ENCODE measurements around the gene PHB1.

Gene PHB1

GRCh38 chr17:49387498-49388289 is 27.0 kb downstream of the PHB1 start:
- no peak for FAIRE-seq
- DNase-seq (ENCODE audit: insufficient read length, low spot score) = no peak
- TF ChIP-seq POLR2A (IDR thresholded peaks at IDR 0.05; ENCODE audit: low read depth, low read length) = no peak

GRCh38 chr17:49386373-49386772 is 28.3 kb downstream of the PHB1 start:
- no peak for TF ChIP-seq POLR2A (IDR thresholded peaks at IDR 0.05; ENCODE audit: low read depth, low read length)
- FAIRE-seq (no peak), DNase-seq (ENCODE audit: insufficient read length, low spot score) (no peak)

- TF ChIP-seq POLR2A (IDR thresholded peaks at IDR 0.05; ENCODE audit: low read depth, low read length) = no peak
- FAIRE-seq (no peak), DNase-seq (ENCODE audit: insufficient read length, low spot score) (no peak)
Observed at GRCh38 chr17:49384951-49385350, 29.7 kb downstream of the PHB1 start.

- FAIRE-seq (no peak), DNase-seq (ENCODE audit: insufficient read length, low spot score) (no peak)
- no peak for TF ChIP-seq POLR2A (IDR thresholded peaks at IDR 0.05; ENCODE audit: low read depth, low read length)
Observed at GRCh38 chr17:49383060-49383459, 31.6 kb downstream of the PHB1 start.

- no peak for DNase-seq (ENCODE audit: insufficient read length, low spot score)
- no peak for TF ChIP-seq POLR2A (IDR thresholded peaks at IDR 0.05; ENCODE audit: low read depth, low read length)
- no peak for FAIRE-seq
Observed at GRCh38 chr17:49382556-49382955, 32.1 kb downstream of the PHB1 start.

- FAIRE-seq = no peak
- no peak for DNase-seq (ENCODE audit: insufficient read length, low spot score)
- TF ChIP-seq POLR2A (IDR thresholded peaks at IDR 0.05; ENCODE audit: low read depth, low read length) = no peak
Observed at GRCh38 chr17:49381793-49382192, 32.9 kb downstream of the PHB1 start.

GRCh38 chr17:49381033-49381432 is 33.6 kb downstream of the PHB1 start:
- DNase-seq (ENCODE audit: insufficient read length, low spot score) (no peak), FAIRE-seq (no peak)
- no peak for TF ChIP-seq POLR2A (IDR thresholded peaks at IDR 0.05; ENCODE audit: low read depth, low read length)

- no peak for FAIRE-seq
- no peak for TF ChIP-seq POLR2A (IDR thresholded peaks at IDR 0.05; ENCODE audit: low read depth, low read length)
Observed at GRCh38 chr17:49379926-49380325, 34.8 kb downstream of the PHB1 start.

GRCh38 chr17:49378311-49378710 is 36.4 kb downstream of the PHB1 start:
- no peak for FAIRE-seq
- DNase-seq (ENCODE audit: insufficient read length, low spot score) = no peak
- no peak for TF ChIP-seq POLR2A (IDR thresholded peaks at IDR 0.05; ENCODE audit: low read depth, low read length)

More at GRCh38 chr17:49379926-49380325, 34.8 kb downstream of the PHB1 start:
- DNase-seq (ENCODE audit: insufficient read length, low spot score) = no peak

- no peak for TF ChIP-seq POLR2A (IDR thresholded peaks at IDR 0.05; ENCODE audit: low read depth, low read length)
- DNase-seq (ENCODE audit: insufficient read length, low spot score) = no peak
- no peak for FAIRE-seq
Observed at GRCh38 chr17:49375544-49375943, 39.1 kb downstream of the PHB1 start.

GRCh38 chr17:49373115-49373514 is 41.6 kb downstream of the PHB1 start:
- no peak for DNase-seq (ENCODE audit: insufficient read length, low spot score)
- FAIRE-seq = no peak
- no peak for TF ChIP-seq POLR2A (IDR thresholded peaks at IDR 0.05; ENCODE audit: low read depth, low read length)

GRCh38 chr17:49372425-49372824 is 42.3 kb downstream of the PHB1 start:
- FAIRE-seq = no peak
- no peak for TF ChIP-seq POLR2A (IDR thresholded peaks at IDR 0.05; ENCODE audit: low read depth, low read length)
- no peak for DNase-seq (ENCODE audit: insufficient read length, low spot score)

- TF ChIP-seq POLR2A (IDR thresholded peaks at IDR 0.05; ENCODE audit: low read depth, low read length) = no peak
- no peak for FAIRE-seq
- DNase-seq (ENCODE audit: insufficient read length, low spot score) = no peak
Observed at GRCh38 chr17:49370971-49371834, 43.5 kb downstream of the PHB1 start.

- no peak for DNase-seq (ENCODE audit: insufficient read length, low spot score)
- no peak for TF ChIP-seq POLR2A (IDR thresholded peaks at IDR 0.05; ENCODE audit: low read depth, low read length)
- FAIRE-seq = no peak
Observed at GRCh38 chr17:49369760-49370159, 44.9 kb downstream of the PHB1 start.

GRCh38 chr17:49369089-49369488 is 45.6 kb downstream of the PHB1 start:
- DNase-seq (ENCODE audit: insufficient read length, low spot score) (no peak), FAIRE-seq (no peak)
- no peak for TF ChIP-seq POLR2A (IDR thresholded peaks at IDR 0.05; ENCODE audit: low read depth, low read length)

Measured in H54 (cell line).